SH-SY5Y (cell line): ENCODE results near the gene HSD17B11.

ENCODE experiments used
- GATA2 ChIP-seq: IDR thresholded peaks from 2 replicates; pipeline ENCODE4 v1.6.1; 2011; ENCODE audit warnings: mild to moderate bottlenecking, low read depth, low read length
- GATA3 ChIP-seq: IDR thresholded peaks from 2 replicates; pipeline ENCODE4 v1.6.1; 2011; ENCODE audit warnings: low read depth, mild to moderate bottlenecking, low read length, moderate library complexity

DNA sequence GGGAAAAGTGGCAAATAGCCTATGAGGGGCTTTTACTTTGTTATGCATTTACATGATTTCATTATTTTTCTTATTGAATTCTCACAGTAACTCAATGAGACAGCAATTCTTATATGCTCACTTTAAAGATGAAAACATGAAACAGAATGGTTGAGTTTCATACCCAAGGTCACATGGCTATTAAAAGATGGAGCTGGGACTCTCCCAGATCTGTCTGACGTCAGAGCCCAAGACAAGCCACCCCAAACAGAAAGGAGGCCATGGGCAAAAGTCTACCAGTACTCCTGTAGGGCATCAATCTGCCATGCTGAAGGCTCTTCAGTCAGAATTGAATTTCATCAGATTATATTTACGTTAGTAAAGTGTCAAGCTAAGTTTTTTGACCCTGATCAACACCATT lies 13.2 kb downstream of the HSD17B11 start:
- TF ChIP-seq GATA2 (no peak), GATA3 (no peak)
